Measurements from ENCODE around the gene KCNMA1.
"Not testable (repeated sequence)": the region's sequence is repeated elsewhere in the genome, so short reads cannot be mapped to it uniquely, and the experiment has no call there.

The KCNMA1 gene

DNA sequence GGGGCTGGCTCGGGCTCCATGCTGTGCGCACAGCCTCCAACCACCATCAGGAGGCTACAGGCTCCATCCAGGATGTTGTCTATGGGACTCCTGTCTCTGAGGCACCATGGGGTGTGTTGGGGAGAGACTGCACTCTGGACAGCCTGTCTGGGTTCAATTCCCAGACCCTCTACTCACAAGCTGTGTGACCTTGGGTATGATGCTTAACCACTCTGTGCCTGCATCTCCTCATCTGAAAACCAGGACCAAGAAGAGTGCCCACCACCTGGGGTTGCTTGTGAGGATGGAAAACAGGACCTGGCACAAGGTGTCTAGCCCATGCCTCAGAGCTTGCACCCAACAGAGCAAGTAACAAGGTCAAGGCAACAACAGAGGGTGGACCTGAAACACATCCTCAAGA, 109.8 kb downstream of the KCNMA1 start:
- no peak for DNase-seq

DNA sequence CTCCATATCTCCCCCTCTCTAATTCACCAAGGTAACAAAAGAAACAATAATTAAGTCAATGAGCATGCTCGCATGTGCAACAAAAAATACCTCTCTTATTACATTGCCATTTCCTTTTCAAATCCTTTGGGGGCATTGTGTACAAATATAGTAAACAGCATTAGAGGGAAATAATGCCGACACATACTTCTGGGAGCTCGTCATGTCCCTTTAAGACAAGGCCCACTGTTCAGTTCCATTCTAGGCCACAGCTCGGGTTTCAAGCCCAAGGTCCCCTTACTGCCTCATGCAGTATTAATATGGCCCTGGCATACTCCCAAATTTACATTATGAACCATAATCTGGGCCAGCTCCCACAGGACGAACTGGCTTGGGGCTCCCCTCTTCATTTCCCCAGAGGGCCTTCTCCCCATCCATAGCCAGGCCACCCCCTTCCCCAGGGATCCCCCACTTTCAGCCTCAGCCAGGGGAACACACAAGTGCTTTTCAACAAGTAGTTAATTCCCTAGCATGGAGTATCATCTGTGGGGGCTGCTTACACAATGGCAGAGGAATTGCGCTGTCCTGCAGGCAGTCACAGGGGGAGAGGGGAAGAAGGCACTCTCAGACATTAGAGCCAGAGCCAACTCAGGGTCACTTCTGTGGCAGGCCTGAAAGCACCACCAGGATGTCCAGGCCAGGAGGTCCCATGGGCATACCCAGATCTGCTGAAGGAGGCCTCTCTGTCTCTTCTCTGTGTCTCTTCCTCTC, 110.6 kb downstream of the KCNMA1 start:
- no peak for DNase-seq

DNA sequence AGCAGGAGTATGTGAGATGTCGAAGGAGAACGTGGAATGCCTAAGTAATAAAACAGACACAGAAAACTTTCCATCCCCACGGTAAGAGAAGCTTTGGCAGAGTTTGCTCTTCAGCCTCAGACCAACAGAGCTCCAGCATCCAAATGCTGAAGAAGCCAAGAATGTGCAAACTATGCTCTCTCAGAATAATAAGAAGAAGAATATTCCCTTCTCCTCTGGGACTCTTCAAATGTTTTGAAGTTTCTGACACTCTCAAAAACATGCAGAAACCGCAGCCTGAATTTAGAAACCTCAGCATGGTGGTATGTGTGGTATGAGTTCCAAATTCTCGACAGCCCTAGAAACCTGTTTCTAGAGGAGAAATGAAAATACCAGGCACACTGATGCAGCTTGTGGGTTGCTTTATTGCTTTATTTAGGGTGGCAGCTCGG, 113.3 kb downstream of the KCNMA1 start:
- DNase-seq = no peak

DNA sequence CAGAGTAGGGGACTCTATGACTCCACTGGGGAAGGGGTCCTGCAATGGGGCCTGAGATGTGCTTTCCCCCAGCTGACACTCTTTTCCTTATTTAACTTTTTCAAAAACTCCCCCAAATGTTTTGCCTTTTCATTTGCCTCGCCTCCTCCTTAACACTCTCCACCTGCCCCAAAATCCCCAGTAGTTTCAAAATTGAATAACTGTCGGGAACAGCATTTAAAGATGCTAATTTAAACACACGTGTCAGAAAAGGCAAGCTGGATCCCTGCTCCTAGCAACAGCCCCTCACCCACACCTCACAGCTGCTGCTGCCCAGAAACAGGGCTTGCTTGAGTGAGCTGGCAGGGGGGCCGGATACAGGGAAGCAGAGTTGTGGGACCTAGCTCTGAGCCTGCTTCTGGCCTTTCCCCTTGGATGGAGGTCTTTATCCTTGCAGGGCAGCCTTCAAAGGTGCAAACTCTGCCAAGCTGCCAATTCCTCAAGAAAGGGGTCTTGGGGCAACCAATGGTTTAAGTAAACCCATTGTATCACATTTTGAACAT, 115.3 kb downstream of the KCNMA1 start:
- no peak for DNase-seq

DNA sequence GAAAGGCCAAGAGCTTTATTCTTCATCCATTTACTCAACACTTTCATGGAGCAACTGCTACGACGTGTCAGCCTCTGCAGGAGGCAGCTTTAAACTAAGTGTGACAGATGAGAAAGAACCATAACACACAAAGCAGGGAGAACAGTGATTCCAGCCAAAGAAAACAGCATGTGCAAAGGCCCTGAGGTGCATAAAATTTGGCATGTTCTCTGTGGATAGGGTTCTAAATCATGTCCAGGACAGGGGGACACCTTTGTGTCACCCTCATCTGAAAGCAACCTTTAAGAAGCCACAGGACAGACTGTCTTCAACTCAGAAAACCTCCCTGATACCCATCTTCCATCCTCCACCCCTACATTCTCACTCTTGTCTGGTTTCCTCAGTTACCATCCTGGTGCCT, 116.6 kb downstream of the KCNMA1 start:
- no peak for DNase-seq

DNA sequence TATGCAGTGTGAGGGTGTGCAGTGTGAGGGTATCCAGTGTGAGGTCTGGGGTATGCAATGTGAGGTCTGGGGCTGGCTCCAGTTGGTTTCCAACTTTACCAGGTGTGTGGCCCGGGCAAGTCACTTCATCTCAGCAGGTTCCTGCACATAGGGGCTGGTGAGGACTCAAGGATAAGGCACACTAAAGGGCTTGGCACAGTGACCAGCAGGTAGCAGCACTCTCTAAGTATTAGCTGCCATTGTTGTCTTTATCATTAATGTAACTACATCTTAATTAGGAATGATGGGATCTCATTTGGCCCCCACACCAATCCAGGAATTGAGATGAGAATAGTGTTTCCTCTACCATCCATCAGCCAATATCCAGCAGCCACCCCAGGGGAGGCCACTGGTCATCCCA, 117.3 kb downstream of the KCNMA1 start:
- no peak for DNase-seq

DNA sequence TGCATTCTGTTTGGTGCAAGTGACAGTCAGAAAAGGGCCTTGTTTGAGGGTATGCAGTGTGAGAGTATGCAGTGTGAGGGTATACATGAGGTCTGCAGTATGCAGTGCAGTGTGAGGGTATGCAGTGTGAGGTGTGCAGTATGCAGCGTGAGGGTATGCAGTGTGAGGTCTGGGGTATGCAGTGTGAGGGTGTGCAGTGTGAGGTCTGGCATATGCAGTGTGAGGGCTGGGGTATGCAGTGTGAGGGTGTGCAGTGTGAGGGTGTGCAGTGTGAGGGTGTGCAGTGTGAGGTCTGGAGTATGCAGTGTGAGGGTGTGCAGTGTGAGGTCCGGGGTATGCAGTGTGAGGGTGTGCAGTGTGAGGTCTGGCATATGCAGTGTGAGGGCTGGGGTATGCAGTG, 117.8 kb downstream of the KCNMA1 start:
- DNase-seq = not testable (repeated sequence)

DNA sequence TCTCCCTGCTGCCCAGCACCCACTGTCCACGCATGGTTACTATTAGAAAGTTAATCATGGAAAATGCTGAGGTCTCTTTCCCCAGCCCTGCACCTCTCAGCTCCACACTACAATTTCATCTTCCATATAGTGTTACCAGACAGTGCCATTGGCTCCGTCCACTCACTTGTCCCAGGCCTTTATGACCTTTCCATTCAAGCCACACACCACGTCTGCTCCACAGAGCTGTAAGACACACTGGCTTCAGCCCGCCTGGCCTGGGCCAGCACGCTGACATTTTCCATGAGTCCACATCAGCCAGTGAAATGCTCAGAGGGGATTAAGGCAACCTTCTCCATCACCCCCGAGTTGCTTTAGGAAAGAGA, 118.7 kb downstream of the KCNMA1 start:
- DNase-seq = no peak

DNA sequence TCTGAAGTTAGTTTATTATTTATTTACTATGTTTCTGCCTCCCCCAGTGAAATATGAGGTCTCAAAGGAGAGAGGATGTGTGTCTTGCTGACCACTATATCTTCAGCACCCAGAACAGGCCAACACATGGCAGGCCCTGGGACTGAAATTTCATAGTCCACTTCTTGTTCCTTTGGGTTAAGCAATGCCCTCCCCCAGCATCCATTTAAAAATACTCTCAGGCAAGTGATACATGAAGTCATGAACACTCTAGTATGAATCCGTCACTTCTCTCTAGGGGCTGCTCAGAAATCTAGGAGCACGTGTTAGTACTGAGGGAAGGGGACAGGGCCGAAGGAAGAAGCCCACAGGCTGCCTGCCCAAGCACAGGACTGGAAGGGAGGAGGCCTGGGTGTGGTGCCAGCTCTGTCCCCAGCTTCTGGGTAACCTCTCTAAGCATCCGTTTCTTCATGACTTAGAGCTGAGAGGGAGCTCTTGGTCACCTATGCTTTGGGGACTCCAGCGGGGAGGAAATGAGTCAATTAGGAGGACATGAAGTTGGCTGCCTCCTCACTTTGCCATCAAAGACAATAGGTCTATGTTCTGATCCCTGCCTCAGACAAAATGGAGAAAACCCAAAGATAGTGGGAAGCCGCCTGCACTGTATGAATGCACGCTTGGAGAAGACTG, 119.2 kb downstream of the KCNMA1 start:
- no peak for DNase-seq

DNA sequence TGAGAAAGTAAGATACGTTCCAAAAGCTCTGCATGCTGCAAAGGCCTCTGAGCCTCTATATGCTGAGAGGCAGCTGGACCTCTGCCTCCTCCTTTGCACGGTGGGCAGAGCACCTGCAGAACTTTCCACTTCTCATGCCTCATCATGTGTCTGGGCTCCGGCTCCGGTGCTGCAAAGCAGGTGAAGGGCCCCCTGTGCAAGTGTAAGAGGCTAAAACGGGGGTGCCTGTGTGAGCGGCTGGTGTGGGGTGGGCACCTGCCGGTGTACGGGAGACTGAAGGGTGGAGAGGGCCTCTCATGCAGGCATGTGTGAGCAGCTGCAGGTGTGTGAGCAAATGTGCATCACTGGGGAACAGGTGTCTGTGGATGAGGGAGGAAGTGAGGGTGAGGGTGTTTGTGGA, 121.0 kb downstream of the KCNMA1 start:
- DNase-seq = no peak

DNA sequence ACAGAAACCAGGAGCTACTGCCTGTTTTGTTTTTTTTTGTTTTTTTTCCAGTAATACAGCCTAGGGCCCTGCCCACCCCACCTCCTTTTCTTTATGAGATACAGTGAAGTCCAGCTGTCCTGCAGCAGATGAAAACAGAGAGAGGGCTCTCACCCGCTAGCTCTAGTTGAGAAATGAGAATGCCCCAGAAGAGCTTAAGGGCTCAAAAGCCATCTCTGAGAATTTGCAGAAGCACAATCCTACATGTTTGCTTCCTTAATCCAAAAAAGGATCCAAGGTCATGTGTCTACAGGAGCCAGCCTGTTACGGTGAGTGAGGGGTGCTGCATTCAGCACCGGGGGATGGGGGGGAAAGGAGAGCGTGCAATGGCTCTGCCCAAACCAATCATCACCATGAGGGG, 122.7 kb downstream of the KCNMA1 start:
- DNase-seq = no peak

DNA sequence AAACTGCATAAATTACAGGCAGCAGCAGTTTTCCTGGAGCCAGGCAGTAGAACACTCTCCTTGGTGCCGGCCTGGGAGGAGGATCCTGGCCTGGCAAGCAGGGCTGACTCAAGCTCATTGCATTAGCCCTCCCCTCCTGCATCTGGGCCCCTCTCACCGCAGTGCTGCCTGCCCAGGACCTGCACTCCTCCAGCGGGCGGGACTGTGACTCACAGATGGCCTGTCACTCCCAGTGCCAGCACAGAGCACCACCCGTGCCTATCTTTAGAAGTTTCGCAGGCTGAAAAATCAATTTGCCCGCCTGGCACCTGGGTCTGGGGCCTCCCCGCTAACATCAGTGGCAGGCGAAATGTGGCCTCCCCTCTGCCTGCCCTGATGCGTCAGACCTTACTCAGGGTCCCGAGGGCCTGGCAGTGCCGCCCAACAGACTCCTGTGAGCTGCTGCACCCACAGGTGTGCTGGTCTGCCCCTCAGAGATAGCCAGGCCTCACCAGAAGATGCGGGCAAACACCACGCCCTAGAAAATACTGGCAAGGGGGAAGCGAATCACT, 123.8 kb downstream of the KCNMA1 start:
- no peak for DNase-seq

DNA sequence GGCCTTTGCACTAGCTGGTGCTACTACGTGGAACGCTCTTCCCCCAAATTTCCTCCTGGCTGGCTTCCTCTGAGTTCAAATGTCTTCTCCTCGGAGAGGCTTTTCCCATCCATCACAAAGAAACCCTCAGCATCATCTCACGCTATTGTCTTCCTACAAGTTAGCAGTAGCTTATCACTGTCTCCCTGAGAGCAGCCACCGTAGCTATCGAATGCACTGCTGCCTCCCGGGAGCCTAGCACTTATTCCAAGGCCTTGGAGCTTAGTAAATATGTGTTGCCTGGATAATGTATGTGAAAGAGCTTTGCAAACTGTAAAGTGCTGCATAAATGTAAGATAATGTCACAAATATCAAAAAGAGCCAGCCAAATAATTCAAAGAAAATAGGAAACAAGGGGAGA, 124.4 kb downstream of the KCNMA1 start:
- DNase-seq = no peak

DNA sequence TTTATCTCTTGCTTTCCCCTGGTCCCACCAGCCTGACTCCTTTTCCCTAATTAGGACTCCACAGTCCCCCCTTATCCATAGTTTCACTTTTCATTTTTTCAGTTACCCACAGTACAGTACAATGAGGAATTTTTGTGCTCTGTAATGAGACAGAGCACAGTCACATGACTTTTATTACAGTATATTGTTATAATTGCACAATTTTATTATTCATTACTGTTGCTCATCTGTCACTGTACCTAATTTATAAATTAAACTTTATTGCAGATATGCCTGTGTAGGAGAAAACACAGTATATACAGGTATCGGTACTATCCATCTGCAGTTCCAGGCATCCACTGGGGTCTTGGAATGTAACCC, 125.4 kb downstream of the KCNMA1 start:
- no peak for DNase-seq

DNA sequence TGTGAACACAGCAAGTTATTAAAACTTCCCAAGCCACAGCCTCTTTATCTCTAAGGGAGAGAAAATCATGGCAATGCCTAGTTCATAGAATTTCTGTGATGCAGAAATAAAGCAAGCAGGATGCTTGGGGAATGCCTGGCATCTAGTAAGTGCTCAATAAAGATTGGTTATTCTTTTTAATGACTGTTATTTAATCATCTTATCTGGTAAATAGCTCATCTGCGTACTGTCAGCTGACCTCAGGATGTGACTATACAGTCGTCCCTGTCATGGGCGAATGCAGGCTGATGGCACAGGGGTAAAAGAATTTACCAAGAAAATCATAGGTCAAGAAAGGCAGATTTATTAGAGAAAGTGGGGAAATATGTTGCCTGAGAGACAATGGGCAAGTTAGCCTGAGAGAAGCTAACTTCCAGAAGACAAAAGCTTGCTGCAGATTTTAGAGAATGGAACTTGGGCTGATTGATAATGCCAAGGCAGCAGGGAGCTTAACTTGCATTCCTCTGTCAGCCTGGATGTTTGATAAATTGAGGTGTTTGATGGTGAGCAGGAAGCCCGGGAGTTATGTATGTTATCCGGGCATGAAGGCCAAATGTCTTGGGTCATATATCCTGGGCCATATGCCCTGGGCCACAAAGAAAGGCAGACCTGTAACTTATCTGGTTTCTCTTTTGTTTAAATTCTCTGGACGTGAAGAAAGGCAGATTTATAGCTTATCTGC, 126.0 kb downstream of the KCNMA1 start:
- DNase-seq = no peak

DNA sequence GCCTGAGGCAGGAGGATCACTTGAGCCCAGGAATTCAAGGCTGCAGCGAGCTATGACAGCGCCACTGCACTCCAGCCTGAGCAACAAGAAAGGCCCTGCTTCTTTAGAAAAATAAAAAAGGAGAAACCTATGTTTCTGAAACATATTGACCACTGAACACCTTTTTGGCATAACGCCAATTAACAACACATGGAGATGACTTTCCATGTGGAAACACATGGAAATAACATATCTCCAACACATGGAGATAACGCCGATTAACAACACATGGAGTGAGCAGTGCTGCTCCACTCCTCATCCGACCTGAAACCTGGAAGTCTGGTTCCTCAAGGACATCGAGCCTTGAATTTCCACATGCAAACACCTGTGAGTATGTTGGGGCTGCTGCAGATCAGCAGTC, 126.9 kb downstream of the KCNMA1 start:
- DNase-seq = no peak

DNA sequence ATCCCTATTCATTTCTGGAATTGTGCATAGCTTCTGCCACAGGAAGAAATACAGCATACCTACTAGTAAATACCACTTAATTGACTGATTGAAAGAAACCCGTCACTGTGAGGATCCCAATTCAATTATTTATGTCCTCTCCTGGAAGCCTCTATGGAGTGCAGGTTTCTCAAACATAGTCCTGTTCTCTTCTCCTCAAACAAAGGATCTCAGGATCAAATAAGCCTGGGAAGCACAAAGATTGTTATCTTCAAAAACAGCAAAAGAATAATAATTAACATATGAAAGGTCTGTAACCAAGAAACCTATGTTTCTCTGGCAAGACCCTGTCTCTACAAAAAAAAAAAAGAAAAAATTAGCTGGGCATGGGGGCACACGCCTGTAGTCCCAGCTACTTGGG, 127.3 kb downstream of the KCNMA1 start:
- no peak for DNase-seq

DNA sequence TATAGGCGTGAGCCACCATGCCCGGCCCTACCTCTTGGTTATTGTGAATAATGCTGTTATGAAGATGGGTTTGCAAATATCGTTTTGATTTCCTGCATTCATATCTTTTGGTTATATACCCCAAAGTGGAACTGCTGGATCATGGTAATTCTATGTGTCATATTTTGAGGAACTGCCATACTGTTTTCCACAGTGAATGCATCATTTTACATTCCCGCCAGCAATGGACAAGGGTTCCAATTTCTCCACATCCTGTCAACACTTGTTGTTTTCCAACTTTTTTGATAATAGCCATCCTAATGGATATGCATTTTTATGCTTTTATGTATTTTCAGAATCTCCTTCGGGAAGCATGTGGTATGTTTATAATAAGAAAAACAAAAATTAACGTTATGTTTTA, 128.2 kb downstream of the KCNMA1 start:
- DNase-seq = no peak

DNA sequence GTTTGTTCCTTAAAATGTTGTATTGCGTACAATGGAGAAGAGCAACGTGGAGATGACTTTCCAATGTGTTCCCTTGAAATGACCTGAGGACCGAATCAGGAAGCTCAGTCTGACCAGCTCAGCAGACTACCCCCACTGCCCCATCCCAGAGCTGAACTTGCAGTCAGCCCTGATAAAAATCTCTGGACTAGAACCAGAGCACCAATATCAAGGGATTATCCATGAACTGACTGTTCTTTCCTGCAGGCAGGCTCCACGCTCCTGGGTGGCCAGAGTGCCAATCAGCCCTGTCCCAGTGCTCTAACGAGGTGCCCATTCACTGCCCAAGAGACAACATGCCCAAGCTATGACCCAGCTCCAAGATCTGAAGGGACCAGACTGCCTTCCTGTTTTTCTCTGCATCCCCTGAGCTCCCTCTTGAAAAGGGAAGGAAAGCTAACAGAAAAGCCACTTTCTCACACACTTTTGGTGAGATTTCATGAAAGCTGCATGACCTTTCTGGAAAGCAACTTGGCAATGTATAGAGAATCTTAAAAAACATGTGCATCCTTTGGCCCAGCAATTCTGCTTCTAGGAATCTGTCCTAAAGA, 130.2 kb downstream of the KCNMA1 start:
- no peak for DNase-seq

DNA sequence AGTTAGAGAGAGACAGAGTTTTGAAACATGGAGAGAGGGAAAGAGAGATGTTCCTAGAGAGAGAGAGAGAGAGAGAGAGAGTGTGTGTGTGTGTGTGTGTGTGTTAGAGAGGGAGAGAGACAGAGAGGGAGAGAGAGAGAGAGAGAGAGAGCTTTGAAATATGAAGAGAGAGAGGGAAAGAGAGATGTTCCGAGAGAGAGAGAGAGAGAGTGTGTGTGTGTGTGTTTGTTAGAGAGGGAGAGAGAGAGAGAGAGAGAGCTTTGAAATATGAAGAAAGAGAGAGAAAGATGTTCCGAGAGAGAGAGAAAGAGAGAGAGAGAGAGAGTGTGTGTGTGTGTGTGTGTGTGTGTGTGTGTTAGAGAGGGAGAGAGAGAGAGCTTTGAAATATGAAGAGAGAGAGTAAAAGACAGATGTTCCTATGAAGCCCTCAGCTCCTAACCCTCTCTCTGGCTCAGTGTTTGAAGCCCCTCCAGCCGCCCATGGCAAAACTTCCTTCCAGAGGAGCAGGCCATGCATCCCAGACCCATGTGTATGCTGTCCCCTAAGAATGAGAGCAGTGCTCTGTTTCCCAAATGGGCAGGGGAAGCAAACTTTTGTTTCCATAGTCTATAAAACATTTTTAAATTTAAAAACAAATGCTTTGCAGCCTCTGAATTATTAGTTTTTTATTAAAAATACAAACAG, 130.9 kb downstream of the KCNMA1 start:
- DNase-seq = no peak

DNA sequence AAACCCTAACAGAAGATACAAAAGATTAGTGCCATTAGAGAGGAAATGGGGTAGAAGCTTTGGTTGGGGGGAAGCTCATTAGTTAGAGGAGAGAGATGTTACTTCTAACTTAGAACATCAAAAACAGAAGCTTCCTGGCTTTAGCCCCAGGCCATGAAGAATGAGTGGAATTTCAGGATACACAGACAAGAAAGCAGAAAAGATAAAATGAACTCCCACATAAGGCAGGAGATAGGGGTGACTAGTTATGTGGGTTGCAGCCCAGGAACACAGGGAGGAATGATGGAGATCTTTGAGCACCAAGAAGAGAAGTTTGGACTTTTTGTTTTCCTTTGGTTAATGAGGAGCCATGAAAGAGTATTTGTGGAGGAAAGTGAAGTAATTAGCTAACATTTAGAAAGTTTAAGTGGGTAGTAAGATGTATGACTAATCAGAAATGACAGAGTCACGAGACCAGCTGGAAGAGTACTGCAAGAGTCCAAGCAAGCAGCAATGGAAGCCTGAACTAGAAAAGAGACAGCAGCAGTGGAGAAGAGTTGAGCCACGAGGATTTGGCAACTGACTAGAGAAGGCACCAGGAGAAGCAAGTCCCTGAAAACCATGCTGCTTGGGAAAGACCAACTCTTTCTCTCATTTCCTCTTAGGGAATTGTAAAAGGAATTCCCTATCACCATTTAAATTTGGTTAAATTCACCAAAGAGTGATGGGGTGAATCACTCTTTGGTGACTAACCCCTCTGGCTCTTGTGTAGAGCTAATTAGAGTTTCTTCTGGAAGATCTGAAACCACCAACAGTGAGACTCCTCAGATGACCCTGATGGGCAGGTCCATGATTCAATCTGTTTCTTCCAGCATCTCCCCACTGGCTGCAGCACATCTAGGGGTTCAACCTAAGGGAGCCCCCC, 131.9 kb downstream of the KCNMA1 start:
- no peak for DNase-seq

DNA sequence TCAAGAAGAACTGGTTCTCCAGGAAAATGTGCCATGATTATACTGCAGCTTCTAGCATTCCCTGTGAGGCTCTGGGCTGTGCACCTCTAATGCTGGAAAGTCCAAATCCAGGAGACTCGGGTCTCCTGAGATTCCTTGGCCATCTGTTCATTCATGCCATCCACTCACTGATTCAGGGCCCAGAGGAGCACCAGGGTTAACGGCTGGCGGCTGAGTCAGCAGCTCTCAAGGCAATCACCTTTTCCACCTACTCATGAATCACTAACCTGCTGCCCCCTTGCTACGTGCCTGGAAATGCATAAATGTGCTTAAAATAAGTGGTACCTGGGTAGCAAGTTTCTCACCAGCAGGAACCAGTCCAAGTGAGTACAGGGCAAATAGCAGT, 132.7 kb downstream of the KCNMA1 start:
- DNase-seq = no peak
